ENCODE measurements around the gene NHS.

The NHS gene

DNA sequence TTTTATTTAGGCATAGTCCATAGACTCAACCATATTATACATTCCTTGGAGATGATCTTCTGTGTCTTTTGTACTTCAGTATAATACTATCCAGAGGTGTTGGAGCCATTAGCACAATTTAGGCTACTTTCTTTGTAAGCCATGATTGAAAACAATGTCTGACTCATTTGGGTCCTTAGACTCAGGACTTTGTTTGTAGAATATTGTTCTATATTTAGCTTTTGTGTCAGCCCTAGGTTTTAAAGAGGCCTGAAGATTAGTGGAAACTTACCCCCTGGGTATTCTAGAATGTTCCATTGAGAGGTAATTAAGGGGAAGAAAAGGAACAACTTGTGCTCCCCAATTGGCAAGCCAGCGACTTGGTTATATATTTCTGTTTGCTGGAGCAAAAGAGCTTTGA, 217.1 kb downstream of the NHS start:
- DNase-seq, result no peak

DNA sequence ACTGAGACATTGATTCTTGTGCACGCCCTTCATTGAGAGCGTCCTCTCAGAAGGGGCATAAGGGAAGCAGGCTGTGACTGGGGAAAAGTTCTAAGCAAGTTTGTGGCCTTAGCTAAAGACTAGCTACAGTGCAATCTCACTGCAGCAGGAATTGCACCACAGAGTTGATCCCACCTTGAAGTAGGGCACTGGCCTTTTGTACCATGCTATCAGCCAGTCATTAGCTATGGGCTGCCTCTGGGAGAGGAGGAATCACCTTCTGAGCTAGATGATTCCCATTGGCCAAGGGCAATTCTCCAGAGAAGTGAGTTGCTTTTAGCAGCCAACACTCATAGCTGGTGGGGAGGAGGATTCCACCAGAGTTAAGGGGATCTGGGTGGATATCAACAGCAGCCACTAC, 219.7 kb downstream of the NHS start:
- no peak for DNase-seq

GRCh38 chrX:17595456-17596035, 220.5 kb downstream of the NHS start:
- no peak for DNase-seq

- DNase-seq, result no peak
Observed at GRCh38 chrX:17596061-17596460, 221.1 kb downstream of the NHS start.

DNA sequence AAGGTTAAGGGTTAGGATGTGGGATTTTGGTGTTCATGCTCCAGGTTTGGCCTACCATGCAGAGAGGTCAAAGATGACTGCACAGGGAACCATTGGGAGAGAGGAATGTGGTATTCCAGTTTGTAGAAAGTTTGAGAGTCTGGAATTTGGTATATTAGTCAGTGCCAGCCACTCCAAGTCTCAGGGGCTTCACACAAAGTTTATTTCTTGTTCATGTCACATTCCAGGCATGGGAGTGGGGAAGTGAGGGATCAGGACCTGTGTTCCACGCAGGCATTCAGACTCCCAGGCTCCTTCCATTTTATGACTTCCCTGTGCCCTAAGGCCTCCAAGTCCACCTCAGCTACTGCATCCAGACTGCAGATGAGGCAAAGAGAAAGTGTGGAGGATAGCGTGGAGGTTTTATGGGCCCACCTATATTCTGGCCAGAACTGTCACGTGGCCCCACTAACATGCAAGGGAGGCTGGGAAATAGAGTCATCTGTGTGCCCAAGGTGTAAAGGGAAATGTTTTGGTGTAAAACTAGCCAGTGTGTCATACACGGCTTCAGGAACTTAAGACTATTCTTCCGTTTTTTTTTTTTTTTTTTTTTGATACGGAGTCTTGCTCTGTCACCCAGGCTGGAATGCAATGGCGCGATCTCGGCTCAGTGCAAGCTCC, 221.7 kb downstream of the NHS start:
- DNase-seq, result no peak

GRCh38 chrX:17597327-17597726, 222.3 kb downstream of the NHS start:
- DNase-seq, result no peak

DNA sequence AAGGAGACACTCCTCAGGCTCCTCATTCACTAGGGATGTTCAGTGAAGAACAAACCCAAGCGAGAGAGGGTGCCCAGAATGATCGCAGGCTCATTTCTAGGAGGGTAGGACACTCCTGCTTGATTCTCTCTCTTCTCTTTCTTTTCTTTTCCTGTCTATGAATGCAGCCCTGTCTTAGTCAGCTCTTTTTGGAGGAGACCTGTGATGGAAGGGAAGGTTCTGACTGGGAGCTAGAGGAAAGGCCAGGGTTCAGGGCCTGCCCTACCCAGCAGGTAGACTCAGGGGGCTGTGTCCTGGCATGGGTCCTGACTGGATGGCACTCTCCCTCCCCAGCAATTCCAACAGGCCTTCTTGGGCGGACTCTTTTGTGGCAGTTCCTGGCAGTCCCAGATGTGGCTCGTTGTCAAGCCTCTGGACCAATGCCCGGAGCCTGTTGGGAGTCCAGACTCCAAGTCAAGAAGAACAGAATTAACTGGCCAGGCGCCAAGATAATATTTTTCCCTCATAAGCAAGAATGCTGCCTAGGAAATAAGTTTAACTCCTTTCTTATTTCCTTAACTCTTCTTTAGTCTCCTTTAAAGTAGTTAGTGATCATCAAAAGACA, 222.9 kb downstream of the NHS start:
- DNase-seq, result no peak

- DNase-seq, result no peak
Observed at GRCh38 chrX:17601441-17602200, 226.6 kb downstream of the NHS start.

DNA sequence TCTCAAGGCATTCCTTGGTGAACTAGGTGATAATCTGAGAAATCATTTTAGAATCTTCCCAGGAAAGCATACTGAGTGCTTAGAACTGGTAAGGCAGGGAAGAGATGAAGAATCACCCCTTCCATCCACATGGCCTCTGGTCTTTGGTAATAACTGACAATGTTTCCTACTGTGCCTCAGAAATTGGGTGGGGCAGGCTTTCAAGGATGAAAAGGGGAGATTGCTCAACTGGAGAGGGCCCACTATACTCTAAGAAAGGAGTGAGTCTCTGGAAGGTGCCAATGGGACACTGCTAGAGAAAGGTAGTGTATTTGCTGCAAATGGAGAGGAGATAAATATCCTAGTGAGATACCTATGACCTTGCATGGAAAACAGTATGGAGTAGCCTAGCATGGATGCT, 227.2 kb downstream of the NHS start:
- DNase-seq, result no peak

DNA sequence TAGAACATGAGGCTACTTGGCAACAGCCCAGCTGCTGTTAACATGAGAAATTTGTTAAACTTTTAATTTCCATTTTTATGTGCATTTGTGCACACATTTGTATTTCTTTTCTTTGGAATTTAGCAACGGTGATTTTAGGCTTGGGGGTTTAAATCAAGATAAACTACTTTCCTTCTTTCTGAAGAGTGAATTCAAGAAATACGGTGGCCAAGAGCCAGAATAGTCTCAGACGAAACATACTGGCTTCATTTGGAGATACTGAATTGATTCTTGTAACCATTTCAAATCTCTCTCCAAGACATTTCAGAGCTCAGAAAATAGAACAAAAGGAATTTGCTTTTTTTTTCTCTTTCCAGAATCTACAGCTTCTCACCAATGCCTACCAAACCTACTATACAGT, 228.2 kb downstream of the NHS start:
- no peak for DNase-seq

DNA sequence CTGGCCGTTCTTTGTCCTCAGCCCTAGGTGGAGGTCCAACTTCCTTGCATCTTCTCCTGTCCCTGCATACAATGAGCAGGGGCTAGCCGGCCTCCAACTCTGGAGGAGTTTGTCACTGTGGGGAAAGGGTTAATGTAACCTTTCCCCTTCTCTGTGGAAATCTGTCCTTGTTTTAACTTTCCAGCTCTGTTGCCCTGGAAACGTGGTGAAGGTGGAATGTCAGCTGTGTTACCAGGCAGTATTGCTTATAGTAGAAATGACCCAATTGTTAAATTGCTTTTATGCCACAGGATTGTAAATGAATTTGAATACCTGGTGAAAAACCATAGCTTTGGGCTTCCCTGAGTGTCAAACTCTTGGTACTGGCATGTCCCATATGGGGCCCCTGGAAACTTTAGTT, 230.7 kb downstream of the NHS start:
- no peak for DNase-seq

DNA sequence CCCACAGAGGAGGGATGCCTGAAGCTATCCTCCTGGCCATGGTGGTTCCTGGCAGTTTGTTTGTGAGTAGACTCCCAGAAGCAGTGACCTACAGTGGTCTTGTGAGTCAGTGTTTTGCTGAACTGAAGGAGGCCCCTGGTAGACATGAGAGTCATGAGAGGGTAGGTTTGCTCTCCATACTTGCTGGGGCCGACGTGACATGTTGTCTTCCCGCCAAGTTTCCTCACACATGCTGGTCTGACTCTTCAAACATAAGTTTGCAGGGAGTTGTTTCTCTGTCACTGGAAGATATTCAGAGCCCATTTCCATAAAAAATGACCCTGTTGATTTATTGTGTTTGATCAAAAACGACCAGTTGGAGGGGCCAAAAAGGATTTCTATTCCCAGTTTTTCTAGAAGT, 231.2 kb downstream of the NHS start:
- no peak for DNase-seq

DNA sequence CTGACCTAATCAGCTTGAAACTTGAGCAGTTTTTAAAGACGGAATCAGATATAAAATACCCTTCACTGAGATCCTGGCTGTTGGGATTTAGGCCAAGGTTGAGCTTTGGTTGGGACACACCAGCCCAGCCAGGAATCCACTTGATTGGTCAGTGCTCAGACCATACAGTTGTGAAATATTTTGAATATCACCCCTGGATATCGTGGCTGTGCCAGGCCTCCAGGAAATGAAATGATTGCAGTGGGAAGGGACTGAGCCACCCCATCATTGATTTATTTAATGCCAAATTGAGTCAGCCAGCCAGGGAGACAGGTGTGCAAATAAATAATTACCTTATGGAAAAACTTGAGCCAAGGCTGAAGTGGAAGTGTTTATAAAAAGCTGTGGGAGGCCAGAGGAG, 233.9 kb downstream of the NHS start:
- DNase-seq, result no peak

DNA sequence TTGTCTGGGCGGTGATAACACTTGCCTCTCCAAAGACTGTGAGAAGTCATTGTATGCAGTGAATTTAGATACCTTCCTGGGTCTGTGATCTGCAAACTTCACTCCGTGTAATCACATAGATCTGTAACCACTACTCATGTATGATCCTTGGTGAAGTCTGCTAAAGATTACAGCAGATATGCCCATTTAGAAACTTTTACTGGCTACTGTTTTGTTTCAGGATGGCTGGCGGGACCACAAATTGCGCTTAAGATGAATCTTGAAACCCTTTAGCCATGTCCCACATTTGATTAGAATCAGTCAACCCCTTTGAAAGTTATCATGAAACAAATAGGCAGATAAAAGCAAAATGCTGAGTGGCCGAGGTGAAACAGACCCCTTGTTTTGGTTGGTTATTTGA, 235.8 kb downstream of the NHS start:
- no peak for DNase-seq

GRCh38 chrX:17613979-17614588, 239.1 kb downstream of the NHS start:
- no peak for DNase-seq

DNA sequence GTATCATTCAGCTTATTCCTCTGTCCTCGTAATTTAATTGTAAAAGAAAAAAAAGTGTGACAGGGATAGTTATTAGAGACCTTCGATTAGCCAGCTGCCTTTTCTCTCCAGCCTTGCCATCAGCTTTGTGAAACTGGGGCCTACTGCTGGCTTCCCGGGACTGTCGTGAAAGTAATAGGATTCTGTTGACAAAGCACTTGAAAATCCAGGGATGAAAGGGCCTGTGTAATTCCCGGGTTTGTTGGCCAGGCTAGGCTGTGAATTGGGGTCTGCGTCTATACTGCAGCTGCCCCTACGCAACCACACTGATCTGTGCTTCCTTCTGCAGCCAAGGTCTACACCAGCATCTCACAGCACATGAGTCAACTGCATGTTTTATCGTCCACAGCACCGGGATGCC, 241.9 kb downstream of the NHS start:
- no peak for DNase-seq

DNA sequence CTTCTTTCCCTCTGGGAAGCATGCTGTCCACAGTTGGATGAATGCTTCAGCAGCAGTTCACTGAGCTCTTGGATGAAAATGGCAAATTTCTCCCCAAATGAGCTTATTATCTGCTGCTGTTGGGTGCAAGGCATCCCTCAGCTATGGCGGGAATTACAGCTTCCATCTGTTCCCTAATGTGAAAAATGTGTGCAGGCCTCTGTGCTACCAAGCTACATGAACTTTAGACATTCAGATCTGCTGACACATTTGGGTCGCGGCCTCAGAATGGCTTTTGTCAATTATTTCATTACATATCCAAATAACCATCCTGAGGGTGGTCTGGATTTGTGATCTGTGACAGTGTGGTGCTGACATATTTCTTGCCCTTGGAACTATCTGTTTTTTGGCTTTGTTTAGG, 242.8 kb downstream of the NHS start:
- no peak for DNase-seq

DNA sequence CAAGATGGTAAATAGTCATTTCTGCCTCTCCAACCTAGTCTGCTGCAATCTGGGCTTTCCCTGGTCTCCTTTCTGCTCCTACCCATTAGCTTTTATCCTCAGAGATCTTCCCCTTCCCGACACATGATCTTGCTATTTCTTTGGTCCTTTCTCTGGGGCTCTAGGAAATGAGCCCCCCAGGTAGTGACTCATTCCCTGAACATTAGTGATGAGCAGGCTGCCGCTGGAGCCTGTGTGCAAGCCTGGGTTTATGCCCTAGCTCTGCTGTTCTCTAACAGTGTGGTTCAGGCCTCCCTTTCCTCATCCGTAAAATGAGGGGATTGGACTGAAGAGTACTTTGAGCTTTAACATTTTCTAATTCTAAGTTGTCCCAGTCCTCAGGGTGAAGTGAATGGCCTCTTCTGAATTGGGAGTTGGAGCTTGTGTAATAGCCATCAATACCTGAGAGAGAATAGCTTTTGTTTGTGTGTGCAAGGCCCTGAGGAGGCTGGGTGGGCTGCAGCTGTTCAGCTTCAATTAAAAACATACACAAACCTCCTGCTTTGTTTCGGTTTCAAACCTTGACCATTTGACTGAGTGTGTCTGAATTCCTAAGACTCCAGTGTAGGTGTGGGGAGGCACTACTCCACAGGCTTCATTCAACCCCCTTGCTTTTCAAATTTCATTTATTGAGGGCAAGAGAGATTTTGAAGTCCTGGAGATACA, 246.7 kb downstream of the NHS start:
- no peak for DNase-seq

DNA sequence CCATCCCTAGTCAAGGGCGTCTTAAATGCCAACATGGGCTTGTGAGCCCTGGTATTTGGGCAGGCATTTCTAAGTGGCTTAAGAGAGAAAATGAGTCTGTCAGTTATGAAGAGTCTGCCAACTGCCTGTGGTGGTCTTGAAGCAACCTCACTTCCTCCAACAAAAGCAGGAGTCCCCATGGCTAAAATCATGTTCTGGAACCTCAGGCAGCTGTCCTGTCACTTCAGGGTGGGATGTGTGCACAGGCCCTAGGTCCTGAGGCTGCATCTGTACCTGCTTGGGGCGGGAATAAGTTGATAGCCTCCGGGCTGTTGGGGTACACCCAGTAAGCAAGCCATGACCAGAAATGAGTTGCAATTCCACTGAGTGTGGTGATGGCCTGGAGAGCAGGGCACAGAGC, 247.3 kb downstream of the NHS start:
- DNase-seq, result no peak

DNA sequence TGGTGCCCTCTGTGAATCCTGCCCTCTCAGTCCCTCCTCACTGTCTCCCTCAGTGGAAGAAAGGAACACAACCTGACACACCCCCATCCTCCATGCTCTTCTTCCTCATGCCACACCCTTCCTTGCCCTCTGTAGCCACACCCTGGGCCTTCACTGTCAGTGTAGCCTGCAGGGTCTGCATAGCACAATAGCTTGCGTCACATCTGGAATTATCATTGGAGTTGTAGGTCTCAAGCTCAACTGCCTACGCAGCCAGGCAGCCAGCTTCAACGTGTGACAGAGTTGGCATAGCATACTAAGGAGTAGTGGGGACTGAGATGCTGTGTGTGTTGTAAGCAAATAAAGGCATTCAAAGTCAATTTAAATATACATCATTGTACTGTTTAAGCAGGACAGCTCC, 248.8 kb downstream of the NHS start:
- no peak for DNase-seq

GRCh38 chrX:17627026-17627425, 252.0 kb downstream of the NHS start:
- no peak for DNase-seq

DNA sequence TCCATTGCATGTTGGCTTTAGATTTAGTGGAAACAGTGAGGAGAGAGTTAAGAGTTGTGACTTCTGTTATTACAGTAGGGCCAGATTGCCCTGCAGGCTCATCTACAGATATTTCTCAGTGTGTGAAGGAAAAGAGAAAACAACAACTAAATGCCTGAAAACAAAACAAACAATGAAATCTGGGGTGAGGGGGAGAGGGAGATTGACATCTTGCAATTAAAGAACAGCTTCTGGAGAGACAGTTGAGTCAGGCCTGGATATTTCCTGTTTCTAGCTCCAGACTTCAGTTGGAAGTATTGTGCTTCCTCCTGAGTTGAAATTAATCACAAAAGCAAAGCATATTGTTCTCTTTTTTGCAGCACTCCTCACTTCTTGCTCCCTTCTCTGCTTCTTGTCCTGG, 254.0 kb downstream of the NHS start:
- DNase-seq, result no peak

DNA sequence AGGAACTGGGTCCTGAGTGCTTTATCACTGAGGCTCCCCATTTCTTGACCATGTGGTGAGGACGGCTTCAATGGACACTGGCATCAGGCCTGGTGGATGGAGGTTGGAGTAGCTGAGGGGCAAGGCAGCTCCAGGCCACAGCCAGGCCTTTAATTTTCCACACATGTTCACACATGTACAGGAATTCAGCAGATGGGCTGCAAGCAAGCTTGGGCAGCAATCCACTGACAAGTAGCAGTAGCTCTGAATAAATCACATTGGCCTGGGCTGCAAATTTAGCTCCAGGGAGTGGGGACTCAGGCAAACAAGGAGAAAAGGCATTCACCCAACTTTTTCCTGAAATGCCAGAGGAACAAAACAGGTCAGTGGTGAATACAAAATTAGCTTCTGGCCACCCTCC, 254.5 kb downstream of the NHS start:
- DNase-seq, result no peak

Data from inflammatory macrophage (primary cell).